Brain microvascular endothelial cell (primary cell): ENCODE measurements around the gene BATF3.
A peak's percentile ranks its signal among the peaks of the same experiment; 100 is the strongest.
"Not testable (repeated sequence)": the region's sequence is repeated elsewhere in the genome, so short reads cannot be mapped to it uniquely, and the experiment has no call there.

Experiments
- DNase-seq: peaks from one replicate; pipeline ENCODE4 v3.0.0-alpha.2; 2020
- H3K27ac ChIP-seq: fragments of 250-450 bp; sonication (Bioruptor Pico); 2 replicates; pipeline ENCODE4 v1.5.1; 2020; ENCODE audit warnings: mild to moderate bottlenecking, moderate library complexity
- H3K27me3 ChIP-seq: fragments of 250-450 bp; sonication (Bioruptor Pico); replicated peaks from 2 replicates; pipeline ENCODE4 v1.5.1; 2020; ENCODE audit warnings: mild to moderate bottlenecking
- H3K36me3 ChIP-seq: fragments of 250-450 bp; sonication (Bioruptor Pico); replicated peaks from 2 replicates; pipeline ENCODE4 v1.5.1; 2020; ENCODE audit warnings: mild to moderate bottlenecking
- H3K4me3 ChIP-seq: 2 replicates; pipeline ENCODE4 v1.5.1; 2011; ENCODE audit warnings: low read depth, mild to moderate bottlenecking, control low read depth, low read length, moderate library complexity
- in situ Hi-C: cut with HindIII; loops from 2 replicates; pipeline ENCODE4 v1.10.0; 2017; ENCODE audit warnings: low sequenced_read_pairs, low pct_ligation_motif_present
- TF ChIP-seq, protein P1 (sequence below): IDR thresholded peaks from 2 replicates; pipeline ENCODE4 v1.5.1; 2011; ENCODE audit warnings: low read depth, mild to moderate bottlenecking, moderate library complexity, low read length, control low read depth, inconsistent platforms; ENCODE audit errors: missing control alignments

BATF3 gene

DNA sequence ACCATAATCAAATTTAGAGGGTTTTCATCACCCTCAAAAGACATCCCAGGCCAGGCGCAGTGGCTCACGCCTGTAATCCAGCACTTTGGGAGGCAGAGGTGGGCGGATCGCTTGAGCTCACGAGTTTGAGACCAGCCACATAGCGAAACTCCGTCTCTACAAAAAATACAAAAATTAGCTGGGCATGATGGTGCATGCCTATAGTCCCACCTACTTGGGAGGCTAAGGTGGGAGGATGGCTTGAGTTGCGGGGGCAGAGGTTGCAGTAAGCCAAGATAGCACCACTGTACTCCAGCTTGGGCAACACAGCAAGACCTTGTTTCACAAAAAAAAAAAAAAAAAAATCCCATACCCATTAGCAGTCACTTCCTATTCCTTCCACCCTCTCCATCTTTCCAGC lies 33.5 kb upstream of the BATF3 start:
- no peaks in the 10 kb centered on the region for H3K27me3 ChIP-seq
- DNase-seq = no peak
- H3K4me3 ChIP-seq = no peak overlapping the region
- no peak overlapping the region for H3K27ac ChIP-seq
- H3K36me3 ChIP-seq = no peaks in the 10 kb centered on the region
- in situ Hi-C loops = no loop called here
- TF ChIP-seq, protein P1, sequence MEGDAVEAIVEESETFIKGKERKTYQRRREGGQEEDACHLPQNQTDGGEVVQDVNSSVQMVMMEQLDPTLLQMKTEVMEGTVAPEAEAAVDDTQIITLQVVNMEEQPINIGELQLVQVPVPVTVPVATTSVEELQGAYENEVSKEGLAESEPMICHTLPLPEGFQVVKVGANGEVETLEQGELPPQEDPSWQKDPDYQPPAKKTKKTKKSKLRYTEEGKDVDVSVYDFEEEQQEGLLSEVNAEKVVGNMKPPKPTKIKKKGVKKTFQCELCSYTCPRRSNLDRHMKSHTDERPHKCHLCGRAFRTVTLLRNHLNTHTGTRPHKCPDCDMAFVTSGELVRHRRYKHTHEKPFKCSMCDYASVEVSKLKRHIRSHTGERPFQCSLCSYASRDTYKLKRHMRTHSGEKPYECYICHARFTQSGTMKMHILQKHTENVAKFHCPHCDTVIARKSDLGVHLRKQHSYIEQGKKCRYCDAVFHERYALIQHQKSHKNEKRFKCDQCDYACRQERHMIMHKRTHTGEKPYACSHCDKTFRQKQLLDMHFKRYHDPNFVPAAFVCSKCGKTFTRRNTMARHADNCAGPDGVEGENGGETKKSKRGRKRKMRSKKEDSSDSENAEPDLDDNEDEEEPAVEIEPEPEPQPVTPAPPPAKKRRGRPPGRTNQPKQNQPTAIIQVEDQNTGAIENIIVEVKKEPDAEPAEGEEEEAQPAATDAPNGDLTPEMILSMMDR = no peak

DNA sequence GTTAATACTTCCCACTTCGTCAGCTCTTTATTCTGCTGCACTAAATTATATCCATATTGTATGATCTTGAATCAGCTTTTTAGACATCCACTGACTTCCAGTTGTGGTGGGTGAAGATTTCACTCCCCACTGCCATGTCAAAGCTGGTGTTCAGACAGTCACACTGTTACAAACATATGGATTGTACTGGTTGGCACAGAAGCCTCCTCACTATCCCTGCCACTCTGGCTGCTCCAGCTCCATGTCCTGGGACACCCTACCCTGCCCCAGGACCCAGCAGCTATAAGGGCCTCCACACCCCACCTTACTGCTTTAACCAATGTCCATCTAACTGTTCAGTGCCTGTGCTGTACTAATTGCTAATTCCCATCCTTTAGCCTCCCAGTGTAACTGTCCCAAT lies 32.0 kb upstream of the BATF3 start:
- no peak overlapping the region for H3K4me3 ChIP-seq
- in situ Hi-C loops = no loop called here

DNA sequence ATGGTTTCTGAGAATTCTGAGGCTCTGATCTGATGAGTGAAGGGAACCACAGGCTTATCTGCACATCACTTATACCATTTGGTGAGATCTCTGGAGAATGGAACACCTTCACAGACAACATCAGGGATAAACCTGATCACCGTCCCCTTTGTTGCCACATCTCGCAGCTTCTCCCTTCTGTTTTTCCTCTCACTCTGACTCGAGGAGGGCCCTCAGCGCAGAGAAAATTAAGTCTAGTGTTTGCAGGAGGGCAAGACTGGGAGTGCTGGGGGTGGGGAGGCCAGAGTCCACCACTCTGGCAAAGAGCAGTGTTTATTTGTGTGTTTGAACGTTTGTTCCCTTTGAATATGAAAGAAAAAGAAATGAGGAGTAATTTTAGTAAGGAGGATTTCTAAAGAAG lies 29.0 kb upstream of the BATF3 start:
- TF ChIP-seq, protein P1 = no peak

More for the DNA sequence above, 32.0 kb upstream of the BATF3 start:
- Histone ChIP-seq H3K36me3 (no peaks in the 10 kb centered on the region), H3K27ac (no peak overlapping the region), H3K27me3 (no peaks in the 10 kb centered on the region)
- TF ChIP-seq, protein P1 = no peak
- DNase-seq = no peak

GRCh38 chr1:212727386-212728181 lies 27.9 kb upstream of the BATF3 start:
- TF ChIP-seq, protein P1 = no peak
- no peak overlapping the region for H3K4me3 ChIP-seq
- no peaks in the 10 kb centered on the region for H3K27me3 ChIP-seq
- peak; percentile 75 for DNase-seq
- H3K36me3 ChIP-seq = no peaks in the 10 kb centered on the region
- H3K27ac ChIP-seq = peak overlapping the region; percentile 57
- in situ Hi-C loops = no loop called here

More for the DNA sequence above, 29.0 kb upstream of the BATF3 start:
- no peak for DNase-seq
- Histone ChIP-seq H3K27ac (no peak overlapping the region), H3K27me3 (no peaks in the 10 kb centered on the region), H3K4me3 (no peak overlapping the region), H3K36me3 (no peaks in the 10 kb centered on the region)
- in situ Hi-C loops = no loop called here

DNA sequence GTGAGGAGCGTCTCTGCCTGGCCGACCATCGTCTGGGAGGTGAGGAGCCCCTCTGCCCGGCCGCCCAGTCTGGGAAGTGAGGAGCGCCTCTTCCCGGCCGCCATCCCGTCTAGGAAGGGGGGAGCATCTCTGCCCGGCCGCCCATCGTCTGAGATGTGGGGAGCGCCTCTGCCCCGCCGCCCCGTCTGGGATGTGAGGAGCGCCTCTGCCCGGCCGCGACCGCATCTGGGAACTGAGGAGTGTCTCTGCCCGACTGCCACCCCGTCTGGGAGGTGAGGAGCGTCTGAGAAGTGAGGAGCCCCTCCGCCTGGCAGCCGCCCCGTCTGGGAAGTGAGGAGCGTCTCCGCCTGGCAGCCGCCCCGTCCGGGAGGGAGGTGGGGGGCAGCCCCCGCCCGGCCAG lies 25.0 kb upstream of the BATF3 start:
- H3K4me3 ChIP-seq, in situ Hi-C loops, H3K27me3 ChIP-seq, H3K36me3 ChIP-seq, H3K27ac ChIP-seq, DNase-seq: not testable (repeated sequence)

DNA sequence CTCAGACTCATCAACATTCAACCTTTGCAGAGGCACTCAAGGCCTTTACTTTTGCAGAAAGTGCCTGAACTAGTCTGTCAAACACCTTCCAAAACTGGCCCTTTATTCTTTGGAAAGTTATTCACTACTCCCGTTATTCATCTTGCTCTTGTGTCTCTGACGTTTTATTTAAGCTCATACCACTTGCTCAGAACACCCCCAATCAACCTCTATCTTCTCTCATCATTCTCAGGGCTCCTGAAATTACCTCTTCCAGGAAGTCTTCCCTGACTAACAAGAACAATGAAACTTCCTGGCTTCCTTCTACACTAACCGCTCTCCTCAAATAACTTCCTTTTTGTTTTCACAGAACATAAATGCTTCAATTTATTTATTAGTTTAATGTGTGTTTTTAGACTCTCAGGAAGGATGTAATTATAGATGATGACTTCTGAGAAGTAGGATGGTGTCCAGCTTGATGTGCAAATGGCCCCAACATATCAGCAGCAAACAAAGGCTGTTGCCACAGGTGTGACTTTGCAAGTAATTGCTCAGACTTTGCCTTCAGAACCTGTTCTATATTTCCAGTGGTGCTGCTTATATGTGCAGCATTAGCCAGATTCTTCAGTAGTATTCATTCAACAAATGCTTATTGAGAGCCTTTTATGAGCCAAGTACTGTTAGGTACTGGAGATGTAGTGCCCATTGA lies 22.8 kb upstream of the BATF3 start:
- no peak overlapping the region for H3K4me3 ChIP-seq
- H3K36me3 ChIP-seq = no peaks in the 10 kb centered on the region
- H3K27ac ChIP-seq = no peak overlapping the region
- TF ChIP-seq, protein P1 = no peak
- no peaks in the 10 kb centered on the region for H3K27me3 ChIP-seq
- no peak for DNase-seq
- in situ Hi-C loops = no loop called here
